ENCODE results near the gene RRAGA. TPM values are rescaled to one million over a fixed set of nuclear protein-coding genes. Genes with fewer than 3 reads are reported as not detected.
"Not testable (repeated sequence)": the region's sequence is repeated elsewhere in the genome, so short reads cannot be mapped to it uniquely, and the experiment has no call there.

RRAGA gene, protein sequence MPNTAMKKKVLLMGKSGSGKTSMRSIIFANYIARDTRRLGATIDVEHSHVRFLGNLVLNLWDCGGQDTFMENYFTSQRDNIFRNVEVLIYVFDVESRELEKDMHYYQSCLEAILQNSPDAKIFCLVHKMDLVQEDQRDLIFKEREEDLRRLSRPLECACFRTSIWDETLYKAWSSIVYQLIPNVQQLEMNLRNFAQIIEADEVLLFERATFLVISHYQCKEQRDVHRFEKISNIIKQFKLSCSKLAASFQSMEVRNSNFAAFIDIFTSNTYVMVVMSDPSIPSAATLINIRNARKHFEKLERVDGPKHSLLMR
- 39.7 and 44.2 TPM in 2 replicates for total RNA-seq (2014; rRNA removed; shearing (Covaris generic))

DNA sequence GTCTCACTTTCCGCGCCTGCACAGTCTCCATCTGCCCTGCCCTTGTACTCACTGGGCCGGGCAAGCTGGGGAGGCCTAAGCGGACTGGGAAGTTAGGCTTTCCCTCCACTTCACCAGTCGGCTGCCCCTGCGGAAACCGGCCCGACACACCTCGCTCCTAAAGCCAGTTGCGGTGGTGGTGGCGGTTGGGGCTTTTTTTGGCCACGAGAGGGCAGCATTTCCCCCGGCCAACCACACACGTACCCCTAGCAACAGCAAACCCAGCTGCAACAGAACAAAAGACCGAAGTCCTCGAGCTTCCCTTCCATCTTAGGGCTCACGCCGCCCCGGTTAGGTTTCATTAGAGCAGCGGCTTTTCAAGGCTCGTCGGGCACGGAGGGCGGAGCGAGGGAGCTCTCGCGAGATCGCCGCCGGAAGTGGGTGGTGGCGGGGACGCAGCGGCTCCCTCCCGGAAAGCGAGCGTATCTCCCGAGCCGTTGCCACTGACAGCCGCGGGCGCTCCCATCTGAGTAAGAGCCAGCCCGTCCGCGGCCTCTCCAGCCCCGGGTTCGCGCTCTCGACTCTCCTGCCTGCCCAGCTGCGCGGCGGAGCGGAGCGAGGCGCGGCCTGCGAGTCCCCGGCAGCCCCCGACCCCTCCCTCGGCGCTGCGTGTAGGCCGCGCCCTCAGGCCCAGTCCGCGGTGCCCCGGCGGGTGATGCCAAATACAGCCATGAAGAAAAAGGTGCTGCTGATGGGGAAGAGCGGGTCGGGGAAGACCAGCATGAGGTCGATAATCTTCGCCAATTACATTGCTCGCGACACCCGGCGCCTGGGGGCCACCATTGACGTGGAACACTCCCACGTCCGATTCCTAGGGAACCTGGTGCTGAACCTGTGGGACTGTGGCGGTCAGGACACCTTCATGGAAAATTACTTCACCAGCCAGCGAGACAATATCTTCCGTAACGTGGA is at the start of gene RRAGA:
Gene RRAGA (plus strand): TSS at position 462 of the 951 bp plus-strand sequence. CDS start 233 bp downstream, at position 695.
- no peaks in the 10 kb centered on the region for H3K4me1 ChIP-seq
- peak within 1 kb of the TSS; percentile 58 for H3K27ac ChIP-seq
- no peaks in the 10 kb centered on the region for H3K9me3 ChIP-seq (replicated peaks)
- no peaks in the 10 kb centered on the region for H3K27me3 ChIP-seq
- H3K36me3 ChIP-seq, result no peaks in the 10 kb centered on the region
- H3K4me3 ChIP-seq, result peak within 1 kb of the TSS; percentile 84
- peak; percentile 94 to 97 for DNase-seq

- Histone ChIP-seq H3K27ac (no peak overlapping the region), H3K9me3 (replicated peaks) (no peaks in the 10 kb centered on the region), H3K4me3 (no peak overlapping the region), H3K27me3 (no peaks in the 10 kb centered on the region), H3K36me3 (no peaks in the 10 kb centered on the region), H3K4me1 (no peaks in the 10 kb centered on the region)
- DNase-seq, result no peak
Measured at GRCh38 chr9:19000133-19000532, 49.1 kb upstream of the RRAGA start.

GRCh38 chr9:19009391-19009965 is 39.7 kb upstream of the RRAGA start:
- no peak for DNase-seq
- Histone ChIP-seq H3K9me3 (replicated peaks) (no peaks in the 10 kb centered on the region), H3K27ac (no peak overlapping the region)

DNA sequence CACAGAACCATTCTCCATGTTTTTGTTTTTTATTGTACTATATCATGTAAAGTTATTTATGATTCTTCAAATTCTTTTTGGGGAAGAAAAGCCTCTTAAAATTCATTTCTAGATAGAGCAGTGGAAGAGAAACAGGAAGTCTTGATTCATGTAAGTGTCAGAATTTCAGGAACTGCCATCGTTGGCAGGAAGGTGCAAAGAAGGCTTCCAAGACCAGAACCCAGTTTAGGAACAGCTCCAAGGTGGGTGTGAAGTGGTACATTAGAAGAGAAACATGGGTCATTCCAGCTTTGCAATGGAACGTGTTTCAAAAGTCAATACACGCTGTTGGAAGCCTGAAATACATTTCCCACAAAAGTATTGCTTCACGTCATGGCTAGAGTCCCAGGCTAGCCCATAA is 31.0 kb upstream of the RRAGA start:
- DNase-seq, result no peak
- H3K27me3 ChIP-seq, result no peaks in the 10 kb centered on the region
- H3K36me3 ChIP-seq, result no peaks in the 10 kb centered on the region
- H3K4me1 ChIP-seq, result no peaks in the 10 kb centered on the region
- no peak overlapping the region for H3K4me3 ChIP-seq
- H3K27ac ChIP-seq, result no peak overlapping the region
- H3K9me3 ChIP-seq (replicated peaks), result no peaks in the 10 kb centered on the region

More at GRCh38 chr9:19009391-19009965, 39.7 kb upstream of the RRAGA start:
- H3K36me3 ChIP-seq, result no peaks in the 10 kb centered on the region
- H3K4me3 ChIP-seq, result no peak overlapping the region
- no peaks in the 10 kb centered on the region for H3K27me3 ChIP-seq
- no peaks in the 10 kb centered on the region for H3K4me1 ChIP-seq

GRCh38 chr9:19020886-19021455 is 28.3 kb upstream of the RRAGA start:
- Histone ChIP-seq H3K4me3 (no peak overlapping the region), H3K4me1 (no peaks in the 10 kb centered on the region), H3K27ac (no peak overlapping the region), H3K27me3 (no peaks in the 10 kb centered on the region), H3K9me3 (replicated peaks) (no peaks in the 10 kb centered on the region), H3K36me3 (no peaks in the 10 kb centered on the region)
- peak in 1 of 2 experiments; percentile 8 for DNase-seq

GRCh38 chr9:19021649-19022048 is 27.6 kb upstream of the RRAGA start:
- H3K4me3 ChIP-seq; H3K27me3 ChIP-seq; H3K9me3 ChIP-seq (replicated peaks); H3K27ac ChIP-seq; H3K36me3 ChIP-seq; H3K4me1 ChIP-seq; DNase-seq: not testable (repeated sequence)

DNA sequence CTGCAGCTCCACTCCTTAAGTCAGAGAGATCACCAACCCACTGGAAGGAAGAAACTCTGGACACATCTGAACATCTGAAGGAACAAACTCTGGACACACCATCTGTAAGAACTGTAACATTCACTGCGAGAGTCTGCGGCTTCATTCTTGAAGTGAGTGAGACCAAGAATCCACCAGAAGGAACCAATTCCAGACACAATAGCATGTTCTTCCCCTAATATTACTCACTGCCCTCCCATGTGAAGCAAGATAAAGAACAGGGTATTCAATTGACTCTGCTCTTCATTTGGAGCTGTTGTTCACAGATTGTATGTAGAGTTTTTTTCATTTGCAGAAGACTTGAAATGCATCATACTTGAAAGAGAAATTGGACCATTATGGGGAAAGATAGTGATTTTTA is 27.0 kb upstream of the RRAGA start:
- Histone ChIP-seq H3K36me3 (no peaks in the 10 kb centered on the region), H3K4me3 (no peak overlapping the region), H3K9me3 (replicated peaks) (no peaks in the 10 kb centered on the region), H3K4me1 (no peaks in the 10 kb centered on the region), H3K27ac (no peak overlapping the region), H3K27me3 (no peaks in the 10 kb centered on the region)
- no peak for DNase-seq

- H3K9me3 ChIP-seq (replicated peaks), result no peaks in the 10 kb centered on the region
- H3K27me3 ChIP-seq, result no peaks in the 10 kb centered on the region
- H3K27ac ChIP-seq, result no peak overlapping the region
- H3K4me3 ChIP-seq, result no peak overlapping the region
- no peaks in the 10 kb centered on the region for H3K4me1 ChIP-seq
- no peaks in the 10 kb centered on the region for H3K36me3 ChIP-seq
- no peak for DNase-seq
Measured at GRCh38 chr9:19023078-19023477, 26.1 kb upstream of the RRAGA start.

DNA sequence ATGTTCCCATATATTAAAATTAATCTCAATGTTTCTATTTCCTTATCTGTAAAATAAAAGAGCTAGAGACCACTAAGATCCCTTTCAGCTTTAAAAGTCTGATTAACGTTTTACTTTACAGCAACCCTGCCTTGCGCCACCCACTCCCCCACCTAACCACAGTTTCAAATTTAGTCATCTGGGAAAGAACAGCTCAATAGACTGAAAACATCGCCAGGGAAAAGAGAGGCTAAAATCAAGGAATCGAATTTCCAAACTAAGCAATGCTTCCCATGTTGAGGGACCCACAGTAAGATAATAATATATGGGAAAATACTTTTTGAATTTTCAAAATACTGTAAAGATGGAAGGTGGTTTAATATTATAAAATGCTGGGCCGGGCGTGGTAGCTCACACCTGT is 22.9 kb upstream of the RRAGA start:
- Histone ChIP-seq H3K9me3 (replicated peaks) (no peaks in the 10 kb centered on the region), H3K27ac (no peak overlapping the region), H3K36me3 (no peaks in the 10 kb centered on the region), H3K4me1 (no peaks in the 10 kb centered on the region), H3K27me3 (no peaks in the 10 kb centered on the region), H3K4me3 (no peak overlapping the region)
- DNase-seq, result no peak

DNA sequence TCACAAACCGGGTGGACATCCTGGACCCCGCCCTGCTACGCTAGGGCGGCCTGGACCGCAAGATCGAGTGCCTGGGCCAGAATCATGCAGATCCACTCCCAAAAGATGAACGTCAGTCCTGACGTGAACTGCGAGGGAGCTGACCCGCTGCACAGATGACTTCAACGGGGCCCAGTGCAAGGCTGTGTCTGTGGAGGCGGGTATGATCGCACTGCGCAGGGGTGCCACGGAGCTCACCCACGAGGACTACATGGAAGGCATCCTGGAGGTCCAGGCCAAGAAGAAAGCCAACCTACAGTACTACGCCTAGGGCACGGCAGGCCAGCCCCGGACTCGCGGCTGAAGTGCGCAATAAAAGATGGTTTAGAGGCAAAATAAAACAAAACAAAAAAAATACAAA is 21.4 kb upstream of the RRAGA start:
- no peak overlapping the region for H3K4me3 ChIP-seq
- no peaks in the 10 kb centered on the region for H3K36me3 ChIP-seq
- no peak for DNase-seq
- no peak overlapping the region for H3K27ac ChIP-seq
- no peaks in the 10 kb centered on the region for H3K4me1 ChIP-seq
- H3K9me3 ChIP-seq (replicated peaks), result no peaks in the 10 kb centered on the region
- H3K27me3 ChIP-seq, result no peaks in the 10 kb centered on the region

DNA sequence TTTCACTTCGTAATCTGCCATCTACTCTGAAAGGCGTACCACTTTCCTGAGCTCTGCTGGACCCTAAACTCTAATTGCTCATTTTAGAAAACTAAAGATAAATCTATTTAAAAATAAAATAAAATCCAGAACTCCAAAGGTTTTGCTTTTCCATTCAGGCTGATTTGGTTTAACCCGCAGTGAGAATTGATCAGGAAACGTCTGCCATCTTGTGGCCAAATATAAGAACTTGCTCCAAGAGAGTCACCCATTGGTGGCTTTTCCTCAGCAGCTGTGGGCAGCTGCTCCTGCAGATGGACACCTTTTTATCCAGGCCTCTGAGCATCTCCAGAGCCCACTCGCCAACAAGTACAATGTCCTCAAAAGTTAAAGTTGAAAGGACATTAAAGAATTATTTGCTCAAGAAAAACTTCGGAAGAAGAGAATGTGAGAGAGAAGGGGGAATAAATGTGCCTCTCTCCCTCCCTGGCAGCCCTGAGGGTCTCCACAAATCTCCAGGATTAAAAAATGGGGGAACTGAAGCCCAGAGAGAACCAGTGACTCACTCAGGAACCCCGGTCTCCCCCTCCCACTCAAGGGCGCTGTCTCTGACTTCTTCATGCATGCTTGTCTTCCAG is 20.3 kb upstream of the RRAGA start:
- no peaks in the 10 kb centered on the region for H3K36me3 ChIP-seq
- H3K4me1 ChIP-seq, result no peaks in the 10 kb centered on the region
- H3K9me3 ChIP-seq (replicated peaks), result no peaks in the 10 kb centered on the region
- peak; percentile 45 to 83 for DNase-seq
- H3K4me3 ChIP-seq, result no peak overlapping the region
- H3K27me3 ChIP-seq, result no peaks in the 10 kb centered on the region
- H3K27ac ChIP-seq, result no peak overlapping the region

DNA sequence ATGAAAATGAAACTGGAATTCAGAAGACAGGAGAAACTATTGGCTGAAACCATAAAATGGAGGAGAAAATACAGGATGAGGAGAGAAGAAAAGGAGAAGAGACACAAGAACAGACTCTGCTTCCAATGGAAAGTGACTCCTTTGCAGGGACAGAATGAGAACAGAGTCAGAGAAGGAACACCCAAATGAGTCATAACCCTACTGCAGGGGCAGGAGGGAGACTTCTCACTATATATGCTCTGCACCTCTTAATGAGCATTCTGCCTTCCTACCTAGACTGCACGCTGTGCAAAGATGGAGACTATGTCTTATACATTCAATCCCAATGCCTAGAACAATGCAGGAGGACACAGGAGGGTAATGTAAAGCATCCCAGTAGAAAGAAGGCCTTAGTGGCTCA is 18.3 kb upstream of the RRAGA start:
- no peaks in the 10 kb centered on the region for H3K9me3 ChIP-seq (replicated peaks)
- no peak for DNase-seq
- H3K36me3 ChIP-seq, result no peaks in the 10 kb centered on the region
- no peaks in the 10 kb centered on the region for H3K27me3 ChIP-seq
- no peak overlapping the region for H3K27ac ChIP-seq
- no peaks in the 10 kb centered on the region for H3K4me1 ChIP-seq
- no peak overlapping the region for H3K4me3 ChIP-seq

DNA sequence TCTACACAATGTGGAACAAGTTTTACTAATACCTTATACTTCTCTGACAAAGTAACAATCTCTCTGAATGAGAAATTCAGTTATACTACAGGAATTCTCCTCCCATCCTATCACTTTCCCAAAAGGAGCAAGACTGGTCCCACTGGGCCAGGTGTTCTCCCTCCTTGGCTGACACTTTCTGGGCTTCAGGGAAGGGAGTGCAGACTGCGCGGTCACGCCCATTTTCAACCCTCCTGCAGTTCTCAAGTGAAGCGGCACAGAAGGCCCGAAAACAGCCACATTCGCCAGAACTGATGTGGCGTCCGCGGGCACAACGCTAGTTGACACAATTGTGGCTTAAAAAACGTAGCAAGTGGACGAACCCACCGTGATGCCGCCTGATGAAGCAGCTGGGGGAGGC is 16.8 kb upstream of the RRAGA start:
- H3K27ac ChIP-seq, result no peak overlapping the region
- H3K4me1 ChIP-seq, result no peaks in the 10 kb centered on the region
- H3K9me3 ChIP-seq (replicated peaks), result no peaks in the 10 kb centered on the region
- H3K4me3 ChIP-seq, result no peak overlapping the region
- DNase-seq, result no peak
- no peaks in the 10 kb centered on the region for H3K36me3 ChIP-seq
- H3K27me3 ChIP-seq, result no peaks in the 10 kb centered on the region

GRCh38 chr9:19033015-19033414 is 16.2 kb upstream of the RRAGA start, which contains the start of gene SAXO1:
Gene SAXO1 (minus strand): TSS chr9:19033209. CDS start chr9:19032908, 301 bp downstream.
- Histone ChIP-seq H3K4me3 (no peak within 1 kb of the TSS), H3K27ac (no peak within 1 kb of the TSS), H3K4me1 (no peaks in the 10 kb centered on the region), H3K27me3 (no peaks in the 10 kb centered on the region), H3K36me3 (no peaks in the 10 kb centered on the region), H3K9me3 (replicated peaks) (no peaks in the 10 kb centered on the region)
- no peak for DNase-seq

All from SJCRH30 (cell line).